ENCODE results near the gene JHY. TPM values are rescaled to one million over a fixed set of nuclear protein-coding genes. Genes with fewer than 3 reads are reported as not detected.
A peak's percentile ranks its signal among the peaks of the same experiment; 100 is the strongest.

The JHY gene
- total RNA-seq, 3 donors from 2014 or later (not counting 1 experiment from before 2014, with no cell fraction given) = 0.88 to 1.5 (median 1.2) TPM

GRCh38 chr11:122848186-122848585 is 34.4 kb upstream of the JHY start:
- no peaks in the 10 kb centered on the region for H3K9me3 Mint-ChIP-seq
- H3K27me3 ChIP-seq (ENCODE audit: control insufficient read depth, insufficient read depth, low read length) = no peaks in the 10 kb centered on the region
- no peak for TF ChIP-seq CTCF (IDR thresholded peaks at IDR 0.05)
- peaks cover 77% of the 10 kb centered on the region for H3K4me1 ChIP-seq (ENCODE audit: control insufficient read depth, insufficient read depth, low read length)
- no peak overlapping the region for H3K4me3 ChIP-seq (ENCODE audit: low read length)
- DNase-seq = no peak
- no peaks in the 10 kb centered on the region for H3K36me3 Mint-ChIP-seq
- H3K4me3 Mint-ChIP-seq = no peak overlapping the region
- peaks cover 74 to 91% of the 10 kb centered on the region in 2 donors for H3K4me1 Mint-ChIP-seq
- H3K27me3 Mint-ChIP-seq (ENCODE audit: low read depth in 2 of 2) = no peaks in the 10 kb centered on the region
- WGBS (ENCODE audit: insufficient coverage) = 100% methylated on average over 1 of the region's 1 CpG
- H3K27ac ChIP-seq (ENCODE audit: low read length) = no peak overlapping the region
- H3K9me3 ChIP-seq (ENCODE audit: control insufficient read depth, insufficient read depth, low read length) = no peaks in the 10 kb centered on the region
- peaks cover 8% of the 10 kb centered on the region for H3K36me3 ChIP-seq (ENCODE audit: control insufficient read depth, insufficient read depth, low read length)
- intact Hi-C loops (cut with micrococcal nuclease) = no loop called here
- ATAC-seq = no peak
- H3K27ac Mint-ChIP-seq = peak overlapping the region; percentile 25 to 42

- H3K4me1 ChIP-seq (ENCODE audit: control insufficient read depth, insufficient read depth, low read length) = peaks cover 65% of the 10 kb centered on the region
- peak; percentile 84 to 91 (median 85) for ATAC-seq
- H3K9me3 ChIP-seq (ENCODE audit: control insufficient read depth, insufficient read depth, low read length) = no peaks in the 10 kb centered on the region
- H3K4me3 ChIP-seq (ENCODE audit: low read length) = no peak overlapping the region
- H3K27ac Mint-ChIP-seq = peak overlapping the region; percentile 96 to 97
- peak; percentile 58 to 76 for DNase-seq
- WGBS (ENCODE audit: insufficient coverage) = 15% methylated on average over 5 of the region's 7 CpGs
- TF ChIP-seq CTCF (IDR thresholded peaks at IDR 0.05) = no peak
- no peaks in the 10 kb centered on the region for H3K27me3 Mint-ChIP-seq (ENCODE audit: low read depth in 2 of 2)
- no peaks in the 10 kb centered on the region for H3K27me3 ChIP-seq (ENCODE audit: control insufficient read depth, insufficient read depth, low read length)
- peaks cover 55 to 72% of the 10 kb centered on the region in 2 donors for H3K4me1 Mint-ChIP-seq
- peaks cover 12% of the 10 kb centered on the region for H3K36me3 ChIP-seq (ENCODE audit: control insufficient read depth, insufficient read depth, low read length)
- no peaks in the 10 kb centered on the region for H3K36me3 Mint-ChIP-seq
- H3K9me3 Mint-ChIP-seq = no peaks in the 10 kb centered on the region
- peak overlapping the region; percentile 54 for H3K4me3 Mint-ChIP-seq
- intact Hi-C loops (cut with micrococcal nuclease) = loop anchor here (1.0 to 5.0 kb wide), 4 partner anchors 12 to 212 kb away; partner anchors contain the start of genes CRTAM and HSPA8
- H3K27ac ChIP-seq (ENCODE audit: low read length) = peak overlapping the region; percentile 70
Observed at GRCh38 chr11:122850076-122850631, 32.4 kb upstream of the JHY start.

DNA sequence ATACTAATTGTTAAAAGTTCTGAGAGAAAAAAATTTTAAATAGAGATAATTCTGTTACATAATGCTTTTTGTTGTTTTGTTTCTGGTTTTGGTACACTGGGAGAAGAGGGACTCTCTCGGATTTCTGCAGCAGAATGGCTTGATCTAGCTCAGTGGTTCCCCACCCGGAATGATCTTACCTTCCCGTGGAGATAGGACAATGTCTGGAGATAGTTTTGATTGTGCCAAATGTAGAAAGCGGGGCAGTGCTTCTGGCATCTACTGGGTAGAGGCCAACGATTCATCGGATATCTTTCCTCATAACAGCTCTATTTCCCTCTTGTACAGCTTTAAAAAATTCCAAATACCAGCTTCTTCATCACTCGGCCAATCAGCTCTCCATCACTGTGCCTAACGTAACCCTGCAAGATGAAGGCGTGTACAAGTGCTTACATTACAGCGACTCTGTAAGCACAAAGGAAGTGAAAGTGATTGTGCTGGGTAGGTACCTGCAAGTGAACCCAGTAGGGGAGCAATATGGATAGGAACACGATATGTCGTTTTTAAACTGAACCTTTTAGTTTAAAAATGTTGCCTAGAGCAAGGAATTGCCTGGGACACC is 31.1 kb upstream of the JHY start:
- peak in 1 of 2 donors; percentile 77 for DNase-seq
- peaks cover 53% of the 10 kb centered on the region for H3K4me1 ChIP-seq (ENCODE audit: control insufficient read depth, insufficient read depth, low read length)
- 69% methylated on average over 12 of the region's 12 CpGs for WGBS (ENCODE audit: insufficient coverage)

More for the DNA sequence above, 31.1 kb upstream of the JHY start:
- H3K27me3 ChIP-seq (ENCODE audit: control insufficient read depth, insufficient read depth, low read length) = no peaks in the 10 kb centered on the region
- H3K4me1 Mint-ChIP-seq = peaks cover 52 to 68% of the 10 kb centered on the region in 2 donors
- H3K4me3 ChIP-seq (ENCODE audit: low read length) = no peak overlapping the region
- no peaks in the 10 kb centered on the region for H3K9me3 ChIP-seq (ENCODE audit: control insufficient read depth, insufficient read depth, low read length)
- TF ChIP-seq CTCF (IDR thresholded peaks at IDR 0.05) = no peak
- intact Hi-C loops (cut with micrococcal nuclease) = loop anchor here (5.0 kb wide), 2 partner anchors 39 to 211 kb away; partner anchors contain the start of gene HSPA8
- H3K36me3 ChIP-seq (ENCODE audit: control insufficient read depth, insufficient read depth, low read length) = peaks cover 20% of the 10 kb centered on the region
- peak overlapping the region; percentile 35 for H3K4me3 Mint-ChIP-seq
- no peak for ATAC-seq
- no peaks in the 10 kb centered on the region for H3K36me3 Mint-ChIP-seq
- no peaks in the 10 kb centered on the region for H3K27me3 Mint-ChIP-seq (ENCODE audit: low read depth in 2 of 2)
- no peaks in the 10 kb centered on the region for H3K9me3 Mint-ChIP-seq
- no peak overlapping the region for H3K27ac ChIP-seq (ENCODE audit: low read length)
- peak overlapping the region; percentile 83 to 96 for H3K27ac Mint-ChIP-seq
